KMS-11 (cell line): ENCODE data around the gene NT5DC3.
A peak's percentile ranks its signal among the peaks of the same experiment; 100 is the strongest.

Experiments
- H2AFZ ChIP-seq: fragments of 200-600 bp; sonication (generic); 2 replicates; pipeline ENCODE4 v1.6.1; 2016; ENCODE audit warnings: antibody characterized with exemption, mixed run types, low read depth
- H3K27ac ChIP-seq: fragments of 200-600 bp; sonication (generic); 2 replicates; pipeline ENCODE4 v1.6.1; 2016; ENCODE audit warnings: mild to moderate bottlenecking, mixed run types
- H3K27me3 ChIP-seq: fragments of 200-600 bp; sonication (generic); 2 replicates; pipeline ENCODE4 v1.6.1; 2017; ENCODE audit warnings: mild to moderate bottlenecking, low read depth, mixed run types, moderate library complexity; ENCODE audit not compliant: insufficient read depth
- H3K36me3 ChIP-seq: fragments of 200-600 bp; sonication (generic); 2 replicates; pipeline ENCODE4 v1.6.1; 2017; ENCODE audit warnings: mild to moderate bottlenecking, mixed run types; ENCODE audit not compliant: insufficient read depth
- H3K4me1 ChIP-seq: fragments of 200-600 bp; sonication (generic); 2 replicates; pipeline ENCODE4 v1.6.1; 2016; ENCODE audit warnings: mild to moderate bottlenecking, low read depth, mixed run types; ENCODE audit not compliant: poor library complexity, severe bottlenecking
- H3K4me2 ChIP-seq: fragments of 200-600 bp; sonication (generic); 2 replicates; pipeline ENCODE4 v1.7.0; 2016; ENCODE audit warnings: mild to moderate bottlenecking, mixed run types
- H3K4me3 ChIP-seq: fragments of 200-600 bp; sonication (generic); IDR thresholded peaks from 2 replicates; pipeline ENCODE4 v1.6.1; 2017; ENCODE audit warnings: low read depth, low read length, mixed read lengths; ENCODE audit not compliant: insufficient read depth
- H3K79me2 ChIP-seq: fragments of 200-600 bp; sonication (generic); 2 replicates; pipeline ENCODE4 v1.6.1; 2016; ENCODE audit warnings: low read depth, mixed run types; ENCODE audit not compliant: insufficient read depth
- H3K9ac ChIP-seq: fragments of 200-600 bp; sonication (generic); 2 replicates; pipeline ENCODE4 v1.6.1; 2016; ENCODE audit warnings: mild to moderate bottlenecking, mixed run types
- H4K20me1 ChIP-seq: fragments of 200-600 bp; sonication (generic); 2 replicates; pipeline ENCODE4 v1.6.1; 2016; ENCODE audit warnings: mild to moderate bottlenecking, mixed run types; ENCODE audit not compliant: insufficient read depth
- TF ChIP-seq, protein P1 (sequence below): fragments of 200-600 bp; sonication (generic); conservative IDR thresholded peaks from 2 replicates; pipeline ENCODE4 v1.6.1; 2017; ENCODE audit warnings: low read depth, mild to moderate bottlenecking, antibody characterized with exemption, low read length, moderate library complexity, mixed read lengths

Gene NT5DC3

DNA sequence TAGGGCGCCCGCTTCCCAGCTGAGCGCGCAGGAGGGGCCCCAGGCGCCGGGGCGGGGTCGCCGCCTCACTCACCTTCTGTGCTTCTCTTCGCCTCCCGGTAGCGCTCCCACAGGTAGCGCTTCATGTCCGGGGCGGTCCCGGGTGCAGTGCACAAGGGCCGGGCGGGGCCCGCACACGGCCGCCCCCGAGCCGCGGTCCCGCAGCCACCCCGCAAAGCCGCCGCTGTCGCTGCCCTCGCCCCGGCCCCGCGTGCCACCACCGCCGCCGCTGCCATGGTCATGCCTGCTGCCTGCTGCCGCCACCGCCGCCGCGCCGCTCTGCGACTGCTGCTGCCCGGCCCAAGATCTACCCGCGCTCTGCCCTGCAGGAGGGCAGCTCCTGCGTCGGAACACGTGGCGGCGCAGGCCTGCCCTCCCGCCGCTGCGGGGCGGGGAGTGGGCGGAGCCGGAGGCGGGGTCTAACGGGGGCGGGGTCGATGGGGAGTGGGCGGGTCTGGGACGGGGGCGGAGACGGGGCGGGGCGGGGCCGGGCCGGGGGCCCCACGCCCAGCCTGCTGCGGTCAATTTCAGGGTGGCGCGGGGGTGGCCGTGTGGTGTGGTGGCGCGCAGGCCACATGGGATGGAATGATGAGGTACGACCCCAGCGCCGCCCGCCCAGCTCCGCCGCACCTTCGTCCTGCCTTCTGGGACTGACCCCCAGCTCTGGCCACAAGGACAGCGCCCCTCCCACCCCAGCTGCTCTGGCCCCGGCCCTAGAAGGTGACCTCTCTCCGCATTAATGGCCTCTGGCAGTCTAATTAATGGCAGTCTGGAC lies at the start of gene NT5DC3:
NT5DC3 (minus strand) TSS at position 359 of the 814 bp plus-strand sequence; CDS start at position 281, 78 bp downstream.
- H3K9ac ChIP-seq = peak within 1 kb of the TSS; percentile 83
- peaks cover 16% of the 10 kb centered on the region for H3K4me1 ChIP-seq
- no peaks in the 10 kb centered on the region for H3K27me3 ChIP-seq
- H4K20me1 ChIP-seq = no peaks in the 10 kb centered on the region
- H2AFZ ChIP-seq = peak within 1 kb of the TSS; percentile 94
- H3K4me2 ChIP-seq = peak within 1 kb of the TSS; percentile 80
- TF ChIP-seq, protein P1, sequence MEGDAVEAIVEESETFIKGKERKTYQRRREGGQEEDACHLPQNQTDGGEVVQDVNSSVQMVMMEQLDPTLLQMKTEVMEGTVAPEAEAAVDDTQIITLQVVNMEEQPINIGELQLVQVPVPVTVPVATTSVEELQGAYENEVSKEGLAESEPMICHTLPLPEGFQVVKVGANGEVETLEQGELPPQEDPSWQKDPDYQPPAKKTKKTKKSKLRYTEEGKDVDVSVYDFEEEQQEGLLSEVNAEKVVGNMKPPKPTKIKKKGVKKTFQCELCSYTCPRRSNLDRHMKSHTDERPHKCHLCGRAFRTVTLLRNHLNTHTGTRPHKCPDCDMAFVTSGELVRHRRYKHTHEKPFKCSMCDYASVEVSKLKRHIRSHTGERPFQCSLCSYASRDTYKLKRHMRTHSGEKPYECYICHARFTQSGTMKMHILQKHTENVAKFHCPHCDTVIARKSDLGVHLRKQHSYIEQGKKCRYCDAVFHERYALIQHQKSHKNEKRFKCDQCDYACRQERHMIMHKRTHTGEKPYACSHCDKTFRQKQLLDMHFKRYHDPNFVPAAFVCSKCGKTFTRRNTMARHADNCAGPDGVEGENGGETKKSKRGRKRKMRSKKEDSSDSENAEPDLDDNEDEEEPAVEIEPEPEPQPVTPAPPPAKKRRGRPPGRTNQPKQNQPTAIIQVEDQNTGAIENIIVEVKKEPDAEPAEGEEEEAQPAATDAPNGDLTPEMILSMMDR = no peak
- H3K36me3 ChIP-seq = no peaks in the 10 kb centered on the region
- peaks cover 24% of the 10 kb centered on the region; the same call in 1 of the 2 replicates for H3K79me2 ChIP-seq
- no peak within 1 kb of the TSS for H3K4me3 ChIP-seq
- H3K27ac ChIP-seq = peak within 1 kb of the TSS; percentile 70

GRCh38 chr12:103887738-103888137 lies 46.7 kb upstream of the NT5DC3 start:
- Histone ChIP-seq H3K36me3 (no peaks in the 10 kb centered on the region), H3K4me1 (peaks cover 21% of the 10 kb centered on the region), H3K9ac (no peak overlapping the region), H3K4me3 (no peak overlapping the region), H3K27ac (no peak overlapping the region), H3K4me2 (no peak overlapping the region), H2AFZ (no peak overlapping the region), H3K27me3 (no peaks in the 10 kb centered on the region), H4K20me1 (no peaks in the 10 kb centered on the region), H3K79me2 (no peaks in the 10 kb centered on the region)
- TF ChIP-seq, protein P1 = no peak

DNA sequence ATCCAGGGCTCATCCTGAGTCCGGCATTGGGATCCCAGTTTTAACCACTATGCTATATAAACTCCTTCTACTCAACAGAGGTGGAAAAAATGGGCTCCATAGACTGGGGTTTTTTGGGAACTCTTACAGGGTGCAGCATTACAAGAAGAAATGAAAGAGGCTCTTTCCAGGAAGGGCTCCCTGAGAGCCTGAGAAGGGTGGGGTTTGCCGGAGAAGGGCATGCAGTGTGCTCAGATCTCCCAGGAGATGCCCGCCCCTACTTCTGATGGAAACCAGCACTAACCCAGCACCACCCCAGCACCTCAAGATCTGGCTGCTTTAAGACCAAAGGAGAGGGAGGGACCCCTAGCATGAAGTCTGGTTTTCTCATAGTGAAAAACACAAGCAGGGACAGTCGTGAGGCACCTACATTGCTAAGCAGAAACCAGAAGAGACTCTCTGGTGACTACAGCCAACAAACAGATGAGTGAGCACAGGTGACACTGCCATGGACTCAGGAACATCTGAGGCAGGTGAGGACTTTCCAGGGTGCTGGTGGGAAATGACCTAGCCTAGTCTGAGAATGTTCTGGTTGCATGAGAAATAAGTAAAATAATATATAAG lies 45.3 kb upstream of the NT5DC3 start:
- Histone ChIP-seq H3K27ac (no peak overlapping the region), H3K9ac (no peak overlapping the region), H4K20me1 (no peaks in the 10 kb centered on the region), H3K79me2 (no peaks in the 10 kb centered on the region), H2AFZ (no peak overlapping the region), H3K4me2 (no peak overlapping the region), H3K36me3 (no peaks in the 10 kb centered on the region), H3K27me3 (no peaks in the 10 kb centered on the region), H3K4me3 (no peak overlapping the region), H3K4me1 (peaks cover 36% of the 10 kb centered on the region)
- TF ChIP-seq, protein P1 = no peak

DNA sequence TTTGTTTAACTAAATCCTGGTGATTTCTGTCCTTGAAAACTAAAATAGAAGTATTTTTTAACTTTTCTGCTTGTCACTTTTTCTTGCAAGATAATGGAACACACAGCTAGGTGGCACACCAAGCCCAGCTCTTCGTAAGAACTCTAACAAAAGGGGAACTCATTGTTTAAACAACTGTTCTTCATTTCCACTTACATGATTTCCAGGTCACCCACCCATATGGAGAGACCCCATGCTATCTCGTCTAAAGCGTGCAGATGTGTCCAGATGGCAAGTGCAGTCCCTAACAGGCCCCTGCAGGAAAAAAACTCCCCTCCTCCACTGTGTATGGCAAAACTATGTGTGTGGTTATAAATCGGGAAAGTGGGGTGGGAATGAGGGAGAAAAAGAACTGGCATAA lies 43.3 kb upstream of the NT5DC3 start:
- Histone ChIP-seq H3K36me3 (no peaks in the 10 kb centered on the region), H4K20me1 (no peaks in the 10 kb centered on the region), H3K27ac (no peak overlapping the region), H3K79me2 (no peaks in the 10 kb centered on the region), H3K4me1 (peaks cover 56% of the 10 kb centered on the region), H3K27me3 (no peaks in the 10 kb centered on the region), H3K9ac (no peak overlapping the region), H2AFZ (no peak overlapping the region), H3K4me2 (no peak overlapping the region), H3K4me3 (no peak overlapping the region)
- TF ChIP-seq, protein P1 = 0 out of 2 replicates have a peak, but pooled peaks have one; percentile 47
